SK-N-SH (cell line): ENCODE measurements around the gene PSME1. TPM values are rescaled to one million over a fixed set of nuclear protein-coding genes. Genes with fewer than 3 reads are reported as not detected.

Source experiments
- CTCF ChIA-PET: fragments of 300-600, 350-600 bp; formaldehyde crosslinking; extraction: SDS; loops from one replicate; lab custom pipeline; 2021; lab: Yijun Ruan, JAX
- POLR2A ChIA-PET: fragments of 350-600 bp; sonication (Branson Sonifier 250); formaldehyde crosslinking; extraction: SDS; loops from one replicate; lab custom pipeline; 2020; ENCODE audit warnings: antibody characterized with exemption, inconsistent platforms; lab: Yijun Ruan, JAX
- DNase-seq: peaks from one replicate; pipeline ENCODE4 v3.0.0; 2012
- H2AFZ ChIP-seq: fragments of 200-600 bp; sonication (generic); 2 replicates; pipeline ENCODE4 v1.8.1; 2016; ENCODE audit warnings: antibody characterized with exemption, mild to moderate bottlenecking, low read depth
- H3F3A ChIP-seq: fragments of 200-600 bp; sonication (generic); replicated peaks from 2 replicates; pipeline ENCODE3; 2016; ENCODE audit warnings: antibody characterized with exemption, mild to moderate bottlenecking; ENCODE audit not compliant: insufficient read depth
- H3K27ac ChIP-seq, 2 experiments: fragments of 200-500 bp in 1 of 2; fragments of 200-600 bp in 1 of 2; sonication (Bioruptor generic) in 1 of 2; sonication (generic), shearing (Covaris generic) in 1 of 2; 2 replicates each; pipeline versions ENCODE4 v1.5.1 to v1.6.1; 2014 to 2016; ENCODE audit warnings: low read depth in 2 of 2, inconsistent platforms in 1 of 2, low read length in 1 of 2, mild to moderate bottlenecking in 1 of 2, mixed read lengths in 1 of 2
- H3K27me3 ChIP-seq: fragments of 200-600 bp; sonication (generic), shearing (Covaris generic); 2 replicates; pipeline ENCODE4 v1.6.1; 2016; ENCODE audit warnings: mixed run types; ENCODE audit not compliant: insufficient read depth
- H3K36me3 ChIP-seq, 2 experiments: fragments of 200-500 bp in 1 of 2; fragments of 200-600 bp in 1 of 2; sonication (Bioruptor generic) in 1 of 2; sonication (generic) in 1 of 2; replicated peaks in 1 of 2; 2 replicates each; pipeline versions ENCODE3 to v1.5.1; 2014 to 2016; ENCODE audit warnings: low read length in 1 of 2, mild to moderate bottlenecking in 1 of 2; ENCODE audit not compliant: insufficient read depth in 2 of 2, control insufficient read depth in 1 of 2
- H3K4me1 ChIP-seq, 2 experiments: fragments of 200-500 bp in 1 of 2; fragments of 200-600 bp in 1 of 2; sonication (Bioruptor generic) in 1 of 2; sonication (generic), shearing (Covaris generic) in 1 of 2; 2 replicates each; pipeline versions ENCODE4 v1.5.1 to v1.6.1; 2014 to 2016; ENCODE audit warnings: low read depth in 1 of 2, low read length in 1 of 2, mixed run types in 1 of 2; ENCODE audit not compliant: insufficient read depth in 2 of 2, control insufficient read depth in 1 of 2
- H3K4me2 ChIP-seq: fragments of 200-600 bp; sonication (generic), shearing (Covaris generic); 2 replicates; pipeline ENCODE4 v1.6.1; 2017; ENCODE audit warnings: mixed run types
- H3K4me3 ChIP-seq, 2 experiments: fragments of 200-500 bp in 1 of 2; fragments of 200-600 bp in 1 of 2; sonication (Bioruptor generic) in 1 of 2; sonication (generic), shearing (Covaris generic) in 1 of 2; 2 replicates each; pipeline versions ENCODE4 v1.5.1 to v1.8.1; 2014 to 2016; ENCODE audit warnings: low read depth in 2 of 2, inconsistent platforms in 1 of 2, low read length in 1 of 2, mild to moderate bottlenecking in 1 of 2, mixed read lengths in 1 of 2, moderate library complexity in 1 of 2
- H3K79me2 ChIP-seq: fragments of 200-600 bp; sonication (generic); 2 replicates; pipeline ENCODE4 v1.8.1; 2017; ENCODE audit warnings: mild to moderate bottlenecking; ENCODE audit not compliant: insufficient read depth
- H3K9ac ChIP-seq: fragments of 200-600 bp; sonication (generic); 2 replicates; pipeline ENCODE4 v1.6.1; 2017; ENCODE audit warnings: mixed run types
- H3K9me2 ChIP-seq: fragments of 200-600 bp; sonication (generic); 2 replicates; pipeline ENCODE4 v1.6.1; 2017; ENCODE audit warnings: mixed run types
- H3K9me3 ChIP-seq: fragments of 200-600 bp; sonication (generic); 2 replicates; pipeline ENCODE4 v1.6.1; 2017; ENCODE audit warnings: mixed run types, mild to moderate bottlenecking, moderate library complexity
- H4K20me1 ChIP-seq: fragments of 200-600 bp; sonication (generic); 2 replicates; pipeline ENCODE4 v1.6.1; 2017; ENCODE audit warnings: mild to moderate bottlenecking, mixed run types; ENCODE audit not compliant: insufficient read depth
- GATA2 ChIP-seq: sonication (generic); formaldehyde crosslinking; IDR thresholded peaks from 2 replicates; pipeline ENCODE4 v1.5.0; 2020; ENCODE audit warnings: mild to moderate bottlenecking, missing genetic modification reagents
- NRF1 ChIP-seq: IDR thresholded peaks from 2 replicates; pipeline ENCODE4 v1.6.1; 2012; ENCODE audit warnings: low read depth, mild to moderate bottlenecking, low read length
- PBX3 ChIP-seq: IDR thresholded peaks from 2 replicates; pipeline ENCODE4; 2012
- RAD21 ChIP-seq: IDR thresholded peaks from 2 replicates; pipeline ENCODE4 v1.6.1; 2012; ENCODE audit warnings: mild to moderate bottlenecking, low read length
- RXRA ChIP-seq: IDR thresholded peaks from 2 replicates; pipeline ENCODE4 v1.4.0; 2012; ENCODE audit warnings: low read depth, mild to moderate bottlenecking, borderline replicate concordance
- SMC3 ChIP-seq: IDR thresholded peaks from 2 replicates; pipeline ENCODE4 v1.6.1; 2012; ENCODE audit warnings: low read depth, low read length, improper control_type of control experiment
- TAF1 ChIP-seq: IDR thresholded peaks from 2 replicates; pipeline ENCODE4 v1.6.1; 2012; ENCODE audit warnings: low read depth, mild to moderate bottlenecking, low read length, moderate library complexity, borderline replicate concordance
- ZBTB33 ChIP-seq: IDR thresholded peaks from 2 replicates; pipeline ENCODE4 v1.4.0; 2012; ENCODE audit warnings: low read depth, borderline replicate concordance
- WGBS: methylation state at CpG from one replicate; pipeline ENCODE4 v1.1.6; 2017; ENCODE audit warnings: low lambda C conversion rate; 5-methylcytosine and 5-hydroxymethylcytosine counted together
- polyA plus RNA-seq, 3 experiments: library from polyadenylated mRNA; depleted of rRNA; stranded (reverse); fragments of >200 nt; gene quantifications; 2 replicates each; pipeline ENCODE4 v1.2.3, GENCODE V29; 2012
- TF ChIP-seq, protein P1 (sequence below): IDR thresholded peaks from 2 replicates; pipeline ENCODE4 v1.4.0; 2012; ENCODE audit warnings: low read depth

Gene PSME1
- polyA plus RNA-seq, 1 of the 3 experiments (the other 2 are of a cell fraction): 287 TPM

DNA sequence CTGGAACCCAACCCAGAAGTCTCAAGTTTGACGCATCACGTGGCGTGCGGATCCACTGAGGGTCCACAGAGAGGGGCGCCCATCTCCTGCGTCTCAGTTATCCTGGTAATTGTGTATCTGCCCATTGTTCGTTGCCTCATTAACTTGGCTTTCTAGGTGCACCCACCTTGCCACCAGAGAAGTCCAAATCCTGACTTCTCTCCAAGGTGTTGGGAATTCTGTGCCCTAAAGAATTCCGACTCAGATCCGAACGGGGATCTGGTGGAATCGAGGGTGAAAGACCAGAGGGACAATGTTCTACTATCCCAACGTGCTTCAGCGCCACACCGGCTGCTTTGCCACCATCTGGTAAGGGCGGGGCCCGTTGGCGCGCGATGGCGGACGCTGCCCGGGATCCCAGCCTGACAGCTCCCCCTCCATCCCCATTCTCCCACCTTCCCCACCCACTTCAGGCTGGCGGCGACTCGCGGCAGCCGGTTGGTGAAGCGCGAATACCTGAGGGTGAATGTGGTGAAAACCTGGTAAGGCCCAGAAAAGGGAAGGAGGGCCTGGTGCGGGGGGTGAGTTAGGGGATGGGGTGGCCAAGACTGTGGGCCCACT, 36.4 kb downstream of the PSME1 start:
- DNase-seq: peak; percentile 79
- CTCF ChIA-PET: interaction anchor here (0.8 to 2.7 kb wide), 4 partner anchors 11 to 114 kb away, joined by 3 to 23 read pairs (median 7); partner anchors contain the start of gene IRF9
- no peaks in the 10 kb centered on the region for H3K79me2 ChIP-seq
- H3K36me3 ChIP-seq: peaks cover 0 to 10% of the 10 kb centered on the region in 2 experiments
- no peak overlapping the region for H3K9ac ChIP-seq
- H4K20me1 ChIP-seq: no peaks in the 10 kb centered on the region
- H3K9me2 ChIP-seq: no peaks in the 10 kb centered on the region
- H3K27ac ChIP-seq: peak overlapping the region in 1 of 2 experiments; percentile 90; a peak in 2 of 4 replicates
- POLR2A ChIA-PET: interaction anchor here (0.6 to 3.1 kb wide), 5 partner anchors 9 to 25 kb away, joined by 4 to 21 read pairs (median 4); partner anchors contain the start of genes IPO4, IRF9, PSME2 and RNF31
- H3K4me2 ChIP-seq: peak overlapping the region; percentile 53
- no peak overlapping the region for H2AFZ ChIP-seq
- H3K4me3 ChIP-seq: peak overlapping the region; percentile 46 to 54; a peak in 3 of 4 replicates
- WGBS: 39% methylated on average over 21 of the region's 30 CpGs
- peaks cover 0 to 17% of the 10 kb centered on the region in 2 experiments; a peak in 1 of 4 replicates for H3K4me1 ChIP-seq
- no peaks in the 10 kb centered on the region for H3K27me3 ChIP-seq
- peaks cover 3% of the 10 kb centered on the region for H3F3A ChIP-seq
- no peaks in the 10 kb centered on the region for H3K9me3 ChIP-seq
- TF ChIP-seq PBX3: no peak
- TF ChIP-seq, protein P1, sequence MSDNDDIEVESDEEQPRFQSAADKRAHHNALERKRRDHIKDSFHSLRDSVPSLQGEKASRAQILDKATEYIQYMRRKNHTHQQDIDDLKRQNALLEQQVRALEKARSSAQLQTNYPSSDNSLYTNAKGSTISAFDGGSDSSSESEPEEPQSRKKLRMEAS: 0 out of 2 replicates have a peak, but pooled peaks have one; percentile 23

- ChIA-PET CTCF (interaction anchor here (0.8 to 2.7 kb wide), 4 partner anchors 12 to 114 kb away, joined by 3 to 23 read pairs (median 7); partner anchors contain the start of gene IRF9), POLR2A (interaction anchor here (1.4 to 3.1 kb wide), 4 partner anchors 9 to 26 kb away, joined by 4 to 21 read pairs (median 8); partner anchors contain the start of genes IPO4, IRF9, PSME2 and RNF31)
- WGBS: 63% methylated on average over 19 of the region's 20 CpGs
- Histone ChIP-seq H4K20me1 (no peaks in the 10 kb centered on the region), H3K36me3 (peaks cover 0 to 10% of the 10 kb centered on the region in 2 experiments), H3K4me3 (peak overlapping the region in 1 of 2 experiments; percentile 54; a peak in 3 of 4 replicates), H3K9ac (no peak overlapping the region), H3K4me1 (peaks cover 0 to 18% of the 10 kb centered on the region in 2 experiments; a peak in 1 of 4 replicates), H3K9me2 (no peaks in the 10 kb centered on the region), H3K9me3 (no peaks in the 10 kb centered on the region), H3F3A (peaks cover 3% of the 10 kb centered on the region), H3K27me3 (no peaks in the 10 kb centered on the region), H2AFZ (no peak overlapping the region), H3K27ac (peak overlapping the region in 1 of 2 experiments; percentile 90; a peak in 2 of 4 replicates), H3K4me2 (peak overlapping the region; percentile 53), H3K79me2 (no peaks in the 10 kb centered on the region)
- TF ChIP-seq GATA2 (CRISPR knock-in tag) (peak; percentile 48; the same call in 1 of the 2 replicates), RAD21 (no peak)
- DNase-seq: peak; percentile 42
Observed at GRCh38 chr14:24172871-24173281, 36.9 kb downstream of the PSME1 start.

DNA sequence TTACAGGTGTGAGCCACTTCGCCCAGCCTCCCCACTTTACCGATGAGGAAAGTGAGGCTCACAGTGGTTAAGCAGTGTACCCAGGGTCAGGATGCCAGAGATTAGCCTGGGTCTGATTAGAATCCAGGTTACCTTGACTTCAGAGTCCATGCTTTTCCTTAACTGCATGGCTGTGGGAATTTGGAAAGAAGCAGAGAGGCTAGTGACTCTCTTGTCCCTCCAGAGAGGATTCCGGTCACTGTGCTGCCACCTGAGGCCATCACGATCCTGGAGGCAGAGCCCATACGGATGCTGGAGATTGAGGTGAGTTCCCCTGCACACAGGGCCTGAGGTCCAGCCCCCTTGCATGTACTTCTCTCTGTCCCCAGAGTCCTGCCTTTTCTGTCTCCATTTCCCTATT, 40.6 kb downstream of the PSME1 start:
- Histone ChIP-seq H3F3A (peaks cover 11% of the 10 kb centered on the region), H3K79me2 (no peaks in the 10 kb centered on the region), H3K9ac (no peak overlapping the region)
- TF ChIP-seq PBX3: no peak
- no peak for TF ChIP-seq RXRA
- TF ChIP-seq TAF1: no peak
- TF ChIP-seq NRF1: no peak
- no peak for TF ChIP-seq ZBTB33
- no peak for TF ChIP-seq SMC3
- TF ChIP-seq, all 33 proteins: peak for 0
- no peak overlapping the region for H3K4me2 ChIP-seq
- no peak for DNase-seq
- no peak overlapping the region for H2AFZ ChIP-seq
- H3K27ac ChIP-seq: no peak overlapping the region; a peak in 1 of 4 replicates
- H3K4me3 ChIP-seq: no peak overlapping the region
- no peaks in the 10 kb centered on the region for H3K9me2 ChIP-seq
- H3K9me3 ChIP-seq: no peaks in the 10 kb centered on the region
- H4K20me1 ChIP-seq: no peaks in the 10 kb centered on the region
- H3K27me3 ChIP-seq: no peaks in the 10 kb centered on the region
- peaks cover 4 to 46% of the 10 kb centered on the region in 2 experiments for H3K36me3 ChIP-seq
- H3K4me1 ChIP-seq: peaks cover 0 to 20% of the 10 kb centered on the region in 2 experiments; a peak in 2 of 4 replicates
- WGBS: 100% methylated on average over 5 of the region's 5 CpGs
- POLR2A ChIA-PET: interaction anchor here (1.8 kb wide), 1 partner anchor 11 kb away, joined by 10 read pairs; the partner anchor contains the start of gene IPO4
- CTCF ChIA-PET: interaction anchor here (0.9 kb wide), 2 partner anchors 15 to 238 kb away, joined by 3 read pairs; partner anchors contain the start of gene IRF9
